ENCODE data around the gene SPSB1.
A peak's percentile ranks its signal among the peaks of the same experiment; 100 is the strongest.

The SPSB1 gene

DNA sequence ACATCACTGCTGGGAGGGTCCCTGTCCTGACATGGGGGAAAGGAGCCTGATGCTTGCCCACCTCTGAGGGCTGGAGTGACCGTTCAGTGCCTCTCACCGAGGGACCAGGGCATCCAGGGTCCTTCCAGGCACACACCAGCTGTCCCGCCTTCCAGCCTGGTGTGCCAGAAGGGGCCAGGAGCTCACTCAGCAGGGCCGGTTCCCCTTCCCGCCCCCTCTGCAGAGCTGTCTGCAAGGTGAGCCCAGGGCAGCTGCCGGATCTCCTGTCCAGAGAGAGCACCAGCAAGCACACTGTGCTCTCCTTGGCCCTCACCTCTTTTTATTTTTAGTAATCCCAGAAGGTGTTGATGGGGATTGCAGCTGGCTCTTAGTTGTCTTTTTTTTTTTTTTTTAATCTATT is 41.2 kb upstream of the SPSB1 start:
- H3K4me1 ChIP-seq (ENCODE audit: control insufficient read depth, insufficient read depth, low read length): no peaks in the 10 kb centered on the region
- peaks cover 0 to 43% of the 10 kb centered on the region in 2 experiments; a peak in 1 of 3 replicates for H3K36me3 ChIP-seq (ENCODE audit: control insufficient read depth in 2 of 2, insufficient read depth in 1 of 2, low read length in 2 of 2)
- H3K9me3 ChIP-seq (ENCODE audit: control insufficient read depth, insufficient read depth, low read depth, low read length): no peaks in the 10 kb centered on the region
- H3K27ac ChIP-seq (ENCODE audit: extremely low read depth, low read depth, low read length): no peak overlapping the region
- ChIA-PET CTCF (interaction anchor here (0.6 to 2.0 kb wide), 8 partner anchors 16 to 1219 kb away, joined by 3 to 5 read pairs (median 4); partner anchors contain the start of gene H6PD), POLR2A (no interaction called here)
- TF ChIP-seq ZBTB8A (tag by site-specific recombination; IDR thresholded peaks at IDR 0.05) (no peak), ZNF48 (tag by site-specific recombination; IDR thresholded peaks at IDR 0.05) (no peak), ZNF658 (tag by site-specific recombination; IDR thresholded peaks at IDR 0.05) (no peak), YY1 (tag by site-specific recombination; IDR thresholded peaks at IDR 0.05) (no peak), ZNF501 (tag by site-specific recombination; IDR thresholded peaks at IDR 0.05) (no peak), RBAK (tag by site-specific recombination; IDR thresholded peaks at IDR 0.05) (no peak), GLI4 (tag by site-specific recombination; IDR thresholded peaks at IDR 0.05) (no peak), ZNF670 (tag by site-specific recombination; IDR thresholded peaks at IDR 0.05; ENCODE audit: low read depth) (no peak), IKZF3 (tag by site-specific recombination; IDR thresholded peaks at IDR 0.05) (no peak), ZNF274 (IDR thresholded peaks at IDR 0.05; ENCODE audit: low read length) (no peak), ZNF274 (tag by site-specific recombination; IDR thresholded peaks at IDR 0.05; ENCODE audit: borderline replicate concordance) (no peak), KLF8 (tag by site-specific recombination; IDR thresholded peaks at IDR 0.05) (no peak)
- TF ChIP-seq, protein P1, sequence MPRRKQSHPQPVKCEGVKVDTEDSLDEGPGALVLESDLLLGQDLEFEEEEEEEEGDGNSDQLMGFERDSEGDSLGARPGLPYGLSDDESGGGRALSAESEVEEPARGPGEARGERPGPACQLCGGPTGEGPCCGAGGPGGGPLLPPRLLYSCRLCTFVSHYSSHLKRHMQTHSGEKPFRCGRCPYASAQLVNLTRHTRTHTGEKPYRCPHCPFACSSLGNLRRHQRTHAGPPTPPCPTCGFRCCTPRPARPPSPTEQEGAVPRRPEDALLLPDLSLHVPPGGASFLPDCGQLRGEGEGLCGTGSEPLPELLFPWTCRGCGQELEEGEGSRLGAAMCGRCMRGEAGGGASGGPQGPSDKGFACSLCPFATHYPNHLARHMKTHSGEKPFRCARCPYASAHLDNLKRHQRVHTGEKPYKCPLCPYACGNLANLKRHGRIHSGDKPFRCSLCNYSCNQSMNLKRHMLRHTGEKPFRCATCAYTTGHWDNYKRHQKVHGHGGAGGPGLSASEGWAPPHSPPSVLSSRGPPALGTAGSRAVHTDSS (tag by site-specific recombination; IDR thresholded peaks at IDR 0.05): no peak
- TF ChIP-seq, protein P2, sequence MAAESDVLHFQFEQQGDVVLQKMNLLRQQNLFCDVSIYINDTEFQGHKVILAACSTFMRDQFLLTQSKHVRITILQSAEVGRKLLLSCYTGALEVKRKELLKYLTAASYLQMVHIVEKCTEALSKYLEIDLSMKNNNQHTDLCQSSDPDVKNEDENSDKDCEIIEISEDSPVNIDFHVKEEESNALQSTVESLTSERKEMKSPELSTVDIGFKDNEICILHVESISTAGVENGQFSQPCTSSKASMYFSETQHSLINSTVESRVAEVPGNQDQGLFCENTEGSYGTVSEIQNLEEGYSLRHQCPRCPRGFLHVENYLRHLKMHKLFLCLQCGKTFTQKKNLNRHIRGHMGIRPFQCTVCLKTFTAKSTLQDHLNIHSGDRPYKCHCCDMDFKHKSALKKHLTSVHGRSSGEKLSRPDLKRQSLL (tag by site-specific recombination; IDR thresholded peaks at IDR 0.05): no peak
- TF ChIP-seq, protein P3, sequence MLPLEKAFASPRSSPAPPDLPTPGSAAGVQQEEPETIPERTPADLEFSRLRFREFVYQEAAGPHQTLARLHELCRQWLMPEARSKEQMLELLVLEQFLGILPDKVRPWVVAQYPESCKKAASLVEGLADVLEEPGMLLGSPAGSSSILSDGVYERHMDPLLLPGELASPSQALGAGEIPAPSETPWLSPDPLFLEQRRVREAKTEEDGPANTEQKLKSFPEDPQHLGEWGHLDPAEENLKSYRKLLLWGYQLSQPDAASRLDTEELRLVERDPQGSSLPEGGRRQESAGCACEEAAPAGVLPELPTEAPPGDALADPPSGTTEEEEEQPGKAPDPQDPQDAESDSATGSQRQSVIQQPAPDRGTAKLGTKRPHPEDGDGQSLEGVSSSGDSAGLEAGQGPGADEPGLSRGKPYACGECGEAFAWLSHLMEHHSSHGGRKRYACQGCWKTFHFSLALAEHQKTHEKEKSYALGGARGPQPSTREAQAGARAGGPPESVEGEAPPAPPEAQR (tag by site-specific recombination; IDR thresholded peaks at IDR 0.05): no peak
- no peak overlapping the region for H3K4me3 ChIP-seq (ENCODE audit: low read depth, low read length)

DNA sequence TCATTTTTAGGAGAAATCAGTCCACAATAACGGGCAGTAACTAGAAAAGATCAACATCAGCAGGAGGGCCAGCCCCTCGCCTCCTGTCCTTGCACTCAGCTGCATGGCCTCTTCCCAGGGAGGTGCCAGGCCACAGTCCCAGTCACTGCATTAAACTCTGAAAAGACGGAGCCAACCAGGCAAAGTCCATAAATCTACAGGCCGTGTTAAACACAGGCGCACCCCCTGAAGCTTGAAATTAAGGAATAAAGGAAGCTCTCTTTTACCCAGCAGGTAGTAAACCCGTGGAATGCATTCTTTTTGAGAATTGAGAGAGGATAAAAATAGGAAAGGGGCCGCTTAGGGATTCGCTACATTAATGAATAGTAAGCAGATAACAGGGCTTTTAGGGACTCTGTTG is 39.7 kb upstream of the SPSB1 start:
- H3K27ac ChIP-seq (ENCODE audit: extremely low read depth, low read depth, low read length): no peak overlapping the region; the same call in 1 of the 2 replicates
- no peak overlapping the region for H3K4me3 ChIP-seq (ENCODE audit: low read depth, low read length)
- peaks cover 0 to 36% of the 10 kb centered on the region in 2 experiments; a peak in 1 of 3 replicates for H3K36me3 ChIP-seq (ENCODE audit: control insufficient read depth in 2 of 2, insufficient read depth in 1 of 2, low read length in 2 of 2)
- TF ChIP-seq ZNF140 (tag by site-specific recombination; IDR thresholded peaks at IDR 0.05) (no peak), ZNF266 (tag by site-specific recombination; IDR thresholded peaks at IDR 0.05; ENCODE audit: low read depth) (no peak), PRDM1 (tag by site-specific recombination; IDR thresholded peaks at IDR 0.05) (no peak), FEZF1 (tag by site-specific recombination; IDR thresholded peaks at IDR 0.05) (peak; percentile 78), ZIC2 (tag by site-specific recombination; IDR thresholded peaks at IDR 0.05) (peak; percentile 98), ZNF791 (tag by site-specific recombination; IDR thresholded peaks at IDR 0.05) (no peak), GLIS2 (tag by site-specific recombination; IDR thresholded peaks at IDR 0.05) (peak; percentile 44; the same call in 1 of the 2 replicates), ZNF501 (tag by site-specific recombination; IDR thresholded peaks at IDR 0.05) (no peak), ZNF341 (tag by site-specific recombination; IDR thresholded peaks at IDR 0.05; ENCODE audit: low read depth) (0 out of 2 replicates have a peak, but pooled peaks have one; percentile 9), ZNF302 (tag by site-specific recombination; IDR thresholded peaks at IDR 0.05; ENCODE audit: low read depth) (no peak)
- TF ChIP-seq, protein P4, sequence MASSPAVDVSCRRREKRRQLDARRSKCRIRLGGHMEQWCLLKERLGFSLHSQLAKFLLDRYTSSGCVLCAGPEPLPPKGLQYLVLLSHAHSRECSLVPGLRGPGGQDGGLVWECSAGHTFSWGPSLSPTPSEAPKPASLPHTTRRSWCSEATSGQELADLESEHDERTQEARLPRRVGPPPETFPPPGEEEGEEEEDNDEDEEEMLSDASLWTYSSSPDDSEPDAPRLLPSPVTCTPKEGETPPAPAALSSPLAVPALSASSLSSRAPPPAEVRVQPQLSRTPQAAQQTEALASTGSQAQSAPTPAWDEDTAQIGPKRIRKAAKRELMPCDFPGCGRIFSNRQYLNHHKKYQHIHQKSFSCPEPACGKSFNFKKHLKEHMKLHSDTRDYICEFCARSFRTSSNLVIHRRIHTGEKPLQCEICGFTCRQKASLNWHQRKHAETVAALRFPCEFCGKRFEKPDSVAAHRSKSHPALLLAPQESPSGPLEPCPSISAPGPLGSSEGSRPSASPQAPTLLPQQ (tag by site-specific recombination; IDR thresholded peaks at IDR 0.05): no peak
- TF ChIP-seq, protein P5, sequence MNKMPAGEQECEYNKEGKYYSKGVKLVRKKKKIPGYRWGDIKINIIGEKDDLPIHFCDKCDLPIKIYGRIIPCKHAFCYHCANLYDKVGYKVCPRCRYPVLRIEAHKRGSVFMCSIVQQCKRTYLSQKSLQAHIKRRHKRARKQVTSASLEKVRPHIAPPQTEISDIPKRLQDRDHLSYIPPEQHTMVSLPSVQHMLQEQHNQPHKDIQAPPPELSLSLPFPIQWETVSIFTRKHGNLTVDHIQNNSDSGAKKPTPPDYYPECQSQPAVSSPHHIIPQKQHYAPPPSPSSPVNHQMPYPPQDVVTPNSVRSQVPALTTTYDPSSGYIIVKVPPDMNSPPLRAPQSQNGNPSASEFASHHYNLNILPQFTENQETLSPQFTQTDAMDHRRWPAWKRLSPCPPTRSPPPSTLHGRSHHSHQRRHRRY (tag by site-specific recombination; IDR thresholded peaks at IDR 0.05): no peak
- CTCF ChIA-PET: interaction anchor here (1.9 kb wide), 1 partner anchor 19 kb away, joined by 5 read pairs; the partner anchor contains the start of gene H6PD
- no peaks in the 10 kb centered on the region for H3K4me1 ChIP-seq (ENCODE audit: control insufficient read depth, insufficient read depth, low read length)
- H3K9me3 ChIP-seq (ENCODE audit: control insufficient read depth, insufficient read depth, low read depth, low read length): no peaks in the 10 kb centered on the region
- POLR2A ChIA-PET: no interaction called here
